Measurements from ENCODE around the gene TMEM91.

GRCh38 chr19:41425174-41426115 is 49.1 kb downstream of the TMEM91 start:
- TF ChIP-seq CTCF (IDR thresholded peaks at IDR 0.05) (no peak), POLR2A (IDR thresholded peaks at IDR 0.05) (no peak)
